ENCODE measurements around the gene ELP5. TPM values are rescaled to one million over a fixed set of nuclear protein-coding genes. Genes with fewer than 3 reads are reported as not detected.

The ELP5 gene
- total and polyA plus RNA-seq, 7 donors, result 28.4 to 70.9 (median 34.3) TPM

DNA sequence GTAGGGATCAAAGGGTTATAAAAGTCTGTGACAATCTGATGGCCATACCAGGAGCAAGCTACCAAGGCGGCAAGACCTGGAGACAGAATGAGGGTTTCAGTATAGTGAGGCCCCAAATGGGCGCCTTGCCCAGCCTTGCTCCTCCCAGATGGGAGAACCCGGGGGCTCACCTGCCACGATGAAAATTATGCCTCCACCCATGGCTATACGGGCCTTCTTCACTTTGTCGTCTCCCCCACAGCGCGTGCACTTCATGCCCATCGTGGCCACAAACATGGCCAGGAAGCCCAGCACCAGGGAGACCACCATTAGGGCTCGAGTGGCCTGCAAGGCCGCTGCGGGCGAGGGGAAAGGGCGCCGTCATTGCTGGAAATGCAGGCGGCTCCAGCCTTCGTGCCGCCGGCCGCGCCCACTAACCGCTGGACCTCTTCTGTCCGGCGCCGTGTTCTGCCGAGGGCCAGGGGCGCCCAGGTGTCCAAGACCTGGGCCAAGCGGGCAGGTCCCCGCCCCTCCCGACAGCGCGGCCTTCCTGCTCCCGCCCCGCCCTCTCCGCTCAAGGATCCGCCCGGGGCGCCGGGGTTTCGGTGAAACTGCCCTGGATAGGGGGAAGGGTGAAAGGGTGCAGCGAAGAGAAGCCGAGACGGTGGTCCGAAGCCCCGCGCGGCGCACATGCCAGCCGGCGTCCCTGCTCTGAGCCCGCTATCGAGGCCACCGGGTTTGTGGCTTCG, 8.8 kb downstream of the ELP5 start:
- TF ChIP-seq EP300 (IDR thresholded peaks at IDR 0.05) (no peak), POLR2AphosphoS5 (IDR thresholded peaks at IDR 0.05) (peak in 1 of 4 donors; percentile 33)
- Histone ChIP-seq H3K27ac (peak overlapping the region in 3 of 4 donors; percentile 15 to 45 (median 18)), H3K27me3 (peaks cover 28 to 55% (median 51%) of the 10 kb centered on the region in 3 donors), H3K4me1 (peaks cover 0 to 34% (median 25%) of the 10 kb centered on the region in 4 donors), H3K36me3 (peaks cover 5 to 41% (median 19%) of the 10 kb centered on the region in 4 donors), H3K9me3 (no peaks in the 10 kb centered on the region), H3K4me3 (peak overlapping the region; percentile 14 to 50 (median 36))
- intact Hi-C loops (cut with DNase I), result loop anchor here (5.0 kb wide), 2 partner anchors 41 to 81 kb away; no protein-coding TSS in a partner anchor
- WGBS, 2 donors, result 3 to 9% methylated on average over 54 of the region's 54 CpGs
- DNase-seq, result no peak

DNA sequence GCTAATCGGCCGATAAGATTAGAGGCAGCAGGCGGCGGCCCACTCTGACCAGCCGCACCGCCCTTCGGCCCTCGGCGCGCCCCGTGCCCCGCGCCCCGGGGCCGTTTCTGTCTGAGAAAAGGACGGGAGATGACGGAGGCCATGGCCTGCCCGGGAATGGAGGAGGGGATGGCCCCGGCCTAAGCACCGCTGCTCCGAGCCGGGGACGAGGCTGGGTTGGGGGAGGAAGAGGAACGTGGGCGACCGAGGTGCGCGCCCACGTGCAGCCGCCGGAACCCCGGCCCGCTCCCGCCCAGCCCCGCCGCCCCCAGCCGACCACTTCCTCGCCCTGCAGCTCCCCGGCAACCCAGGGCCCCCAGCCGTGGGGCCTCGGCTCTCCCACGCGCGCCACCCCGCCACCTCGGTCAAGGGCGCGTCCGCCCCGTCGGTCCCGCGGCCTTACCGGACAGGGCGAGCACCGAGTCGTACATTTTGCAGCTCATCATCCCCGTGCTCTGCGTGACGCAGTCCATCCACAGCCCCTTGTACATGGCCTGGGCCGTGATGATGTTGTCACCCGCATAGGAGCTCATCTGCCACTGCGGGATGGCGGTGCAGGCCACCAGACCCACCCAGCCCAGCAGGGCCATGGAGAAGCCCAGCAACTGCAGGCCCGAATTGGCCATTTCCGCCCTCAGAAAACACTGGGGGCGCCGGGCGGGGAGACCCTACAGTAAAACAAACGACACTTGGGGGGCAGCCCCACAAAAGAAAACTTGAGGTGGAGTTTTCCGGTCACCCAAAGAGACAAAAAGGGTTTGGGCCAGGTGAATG, 9.6 kb downstream of the ELP5 start:
- intact Hi-C loops (cut with DNase I), result loop anchor here (5.0 kb wide), 2 partner anchors 41 to 81 kb away; no protein-coding TSS in a partner anchor
- Histone ChIP-seq H3K4me1 (peaks cover 0 to 34% (median 25%) of the 10 kb centered on the region in 4 donors), H3K4me3 (peak overlapping the region; percentile 14 to 50 (median 36)), H3K36me3 (peaks cover 5 to 33% (median 17%) of the 10 kb centered on the region in 4 donors), H3K9me3 (no peaks in the 10 kb centered on the region), H3K27me3 (peaks cover 28 to 59% (median 55%) of the 10 kb centered on the region in 3 donors), H3K27ac (peak overlapping the region in 3 of 4 donors; percentile 15 to 45 (median 18))
- 3 to 4% methylated on average over 71 of the region's 71 CpGs for WGBS, 2 donors
- no peak for TF ChIP-seq POLR2A (IDR thresholded peaks at IDR 0.05)
- TF ChIP-seq EP300 (IDR thresholded peaks at IDR 0.05), result no peak
- TF ChIP-seq, protein P1, sequence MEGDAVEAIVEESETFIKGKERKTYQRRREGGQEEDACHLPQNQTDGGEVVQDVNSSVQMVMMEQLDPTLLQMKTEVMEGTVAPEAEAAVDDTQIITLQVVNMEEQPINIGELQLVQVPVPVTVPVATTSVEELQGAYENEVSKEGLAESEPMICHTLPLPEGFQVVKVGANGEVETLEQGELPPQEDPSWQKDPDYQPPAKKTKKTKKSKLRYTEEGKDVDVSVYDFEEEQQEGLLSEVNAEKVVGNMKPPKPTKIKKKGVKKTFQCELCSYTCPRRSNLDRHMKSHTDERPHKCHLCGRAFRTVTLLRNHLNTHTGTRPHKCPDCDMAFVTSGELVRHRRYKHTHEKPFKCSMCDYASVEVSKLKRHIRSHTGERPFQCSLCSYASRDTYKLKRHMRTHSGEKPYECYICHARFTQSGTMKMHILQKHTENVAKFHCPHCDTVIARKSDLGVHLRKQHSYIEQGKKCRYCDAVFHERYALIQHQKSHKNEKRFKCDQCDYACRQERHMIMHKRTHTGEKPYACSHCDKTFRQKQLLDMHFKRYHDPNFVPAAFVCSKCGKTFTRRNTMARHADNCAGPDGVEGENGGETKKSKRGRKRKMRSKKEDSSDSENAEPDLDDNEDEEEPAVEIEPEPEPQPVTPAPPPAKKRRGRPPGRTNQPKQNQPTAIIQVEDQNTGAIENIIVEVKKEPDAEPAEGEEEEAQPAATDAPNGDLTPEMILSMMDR (IDR thresholded peaks at IDR 0.05), result no peak
- TF ChIP-seq POLR2AphosphoS5 (IDR thresholded peaks at IDR 0.05), result no peak
- no peak for DNase-seq

DNA sequence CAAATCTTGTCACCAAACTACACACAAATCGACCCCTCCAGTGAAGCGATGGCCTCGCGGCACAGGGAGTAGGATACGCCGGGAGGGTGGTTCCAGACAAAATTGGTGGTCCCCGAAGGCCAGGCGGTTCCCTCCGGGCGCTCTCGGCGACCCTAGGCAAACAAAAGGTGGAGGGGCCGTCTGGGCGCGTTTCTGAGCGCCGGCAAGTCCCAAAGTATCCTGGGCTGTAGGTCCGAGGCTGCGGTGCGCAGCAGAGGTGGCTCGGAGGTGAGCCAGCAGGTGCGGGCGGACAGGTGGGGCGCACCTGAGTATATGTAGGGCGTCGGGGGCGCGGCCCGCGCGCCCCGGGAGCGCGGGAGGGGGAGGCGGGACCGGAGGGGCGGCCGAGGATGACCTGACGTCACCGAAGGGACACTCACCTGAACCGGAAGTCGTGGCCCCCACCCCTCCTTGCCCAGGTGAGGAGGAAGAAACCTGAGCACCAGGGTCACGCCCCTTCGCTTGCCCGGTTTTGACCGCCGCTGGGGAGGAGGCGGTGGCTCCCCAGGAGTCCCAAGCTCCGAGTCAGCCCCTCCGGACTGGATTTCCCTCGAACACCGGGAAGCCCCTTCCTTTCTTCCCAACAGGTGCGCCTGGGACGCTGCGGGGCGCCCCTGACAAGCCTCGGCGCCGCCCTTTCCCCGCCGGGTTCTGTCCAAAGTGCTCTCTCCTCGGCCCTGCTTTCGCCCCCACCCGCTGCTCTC, 10.3 kb downstream of the ELP5 start, which contains the start of gene CLDN7:
Gene CLDN7, minus strand, starts transcription at position 287 of the 743 bp plus-strand sequence. CDS start 435 bp downstream, outside the sequence.
- Histone ChIP-seq H3K27ac (peak within 1 kb of the TSS in 3 of 4 donors; percentile 18 to 45 (median 37)), H3K9me3 (no peaks in the 10 kb centered on the region), H3K36me3 (peaks cover 5 to 26% (median 12%) of the 10 kb centered on the region in 4 donors), H3K4me1 (peaks cover 0 to 34% (median 25%) of the 10 kb centered on the region in 4 donors), H3K27me3 (peaks cover 28 to 61% (median 55%) of the 10 kb centered on the region in 3 donors), H3K4me3 (peak within 1 kb of the TSS; percentile 14 to 50 (median 36))
- intact Hi-C loops (cut with DNase I), result loop anchor here (5.0 kb wide), 2 partner anchors 40 to 80 kb away; no protein-coding TSS in a partner anchor
- no peak for DNase-seq
- WGBS, 2 donors, result 2 to 5% methylated on average over 64 of the region's 64 CpGs
- TF ChIP-seq POLR2AphosphoS5 (IDR thresholded peaks at IDR 0.05), result peak in 1 of 4 donors; percentile 69
- TF ChIP-seq, protein P1 (IDR thresholded peaks at IDR 0.05), result no peak
- TF ChIP-seq EP300 (IDR thresholded peaks at IDR 0.05), result no peak
- peak in 1 of 2 donors; percentile 61 for TF ChIP-seq POLR2A (IDR thresholded peaks at IDR 0.05)

DNA sequence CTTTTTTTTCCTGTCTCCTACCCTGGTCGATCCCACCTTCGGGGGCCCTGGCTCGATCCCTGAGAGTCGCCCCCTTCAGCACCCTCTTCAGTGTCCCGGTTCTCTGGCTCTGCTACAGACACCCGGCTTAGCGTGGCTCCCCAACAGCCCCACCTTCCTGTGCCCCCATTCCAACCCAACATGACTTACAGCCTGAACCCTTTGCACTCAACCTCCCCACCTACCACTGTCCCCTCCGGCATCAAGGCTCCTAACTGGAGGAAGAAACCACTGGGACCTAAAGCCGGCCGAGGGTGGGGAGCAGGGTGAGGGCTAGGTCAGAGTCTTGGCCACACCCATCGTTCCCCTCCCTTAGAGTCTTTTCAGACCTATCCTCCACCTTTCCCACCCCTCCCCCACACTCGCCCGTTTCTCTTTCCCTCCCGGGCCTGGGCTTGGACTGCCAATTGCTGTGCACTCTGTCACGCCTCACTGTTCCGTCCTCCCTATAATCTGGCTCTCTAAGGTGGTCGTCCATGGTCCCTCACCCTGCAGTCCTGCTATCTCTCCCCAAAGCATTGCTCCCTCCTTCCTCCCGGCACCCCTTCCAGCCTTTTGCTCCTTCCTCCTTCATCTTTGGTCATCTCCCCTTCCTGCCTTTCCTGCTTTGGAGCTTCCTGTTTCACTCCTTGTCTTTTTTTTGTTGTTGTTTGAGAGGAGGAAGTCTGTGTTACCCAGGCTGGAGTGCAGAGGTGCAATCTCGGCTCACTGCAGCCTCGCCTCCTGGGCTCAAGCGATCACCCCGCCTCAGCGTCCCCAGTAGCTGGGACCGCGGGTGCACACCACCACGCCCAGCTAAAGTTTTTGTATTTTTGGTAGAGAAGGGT, 11.2 kb downstream of the ELP5 start:
- TF ChIP-seq, protein P1 (IDR thresholded peaks at IDR 0.05), result no peak
- no peak for TF ChIP-seq POLR2AphosphoS5 (IDR thresholded peaks at IDR 0.05)
- no peak for TF ChIP-seq EP300 (IDR thresholded peaks at IDR 0.05)
- TF ChIP-seq POLR2A (IDR thresholded peaks at IDR 0.05), result peak in 1 of 2 donors; percentile 31
- intact Hi-C loops (cut with DNase I), result loop anchor here (5.0 kb wide), 2 partner anchors 39 to 79 kb away; no protein-coding TSS in a partner anchor
- 3 to 7% methylated on average over 26 of the region's 26 CpGs for WGBS, 2 donors
- Histone ChIP-seq H3K36me3 (peaks cover 0 to 18% (median 8%) of the 10 kb centered on the region in 4 donors), H3K27me3 (peaks cover 28 to 66% (median 55%) of the 10 kb centered on the region in 3 donors), H3K9me3 (no peaks in the 10 kb centered on the region), H3K4me1 (peaks cover 0 to 34% (median 25%) of the 10 kb centered on the region in 4 donors), H3K4me3 (peak overlapping the region in 3 of 4 donors; percentile 9 to 23 (median 23)), H3K27ac (peak overlapping the region in 2 of 4 donors; percentile 18 to 37)
- no peak for DNase-seq
